H9 (cell line): ENCODE data around the gene PLEKHG1. TPM values are rescaled to one million over a fixed set of nuclear protein-coding genes. Genes with fewer than 3 reads are reported as not detected.

Experiments used
- DNase-seq: peaks from one replicate; pipeline ENCODE4 v3.0.0-alpha.2; 2017
- H2AFZ ChIP-seq: one replicate; pipeline ENCODE4 v1.6.1; 2013; ENCODE audit warnings: mild to moderate bottlenecking, low read length, control low read depth, moderate library complexity
- H2AK5ac ChIP-seq: 2 replicates; pipeline ENCODE4 v1.6.1; 2013; ENCODE audit warnings: low read length, control low read depth, mixed read lengths; ENCODE audit not compliant: insufficient read length
- H2BK120ac ChIP-seq: one replicate; pipeline ENCODE4 v1.6.1; 2013; ENCODE audit warnings: low read depth, mild to moderate bottlenecking, low read length, control low read depth, inconsistent platforms; ENCODE audit not compliant: poor library complexity, severe bottlenecking
- H2BK12ac ChIP-seq: 2 replicates; pipeline ENCODE4 v1.6.1; 2013; ENCODE audit warnings: low read length, control low read depth, mixed read lengths, low read depth; ENCODE audit not compliant: insufficient read length
- H2BK15ac ChIP-seq: 2 replicates; pipeline ENCODE4 v1.6.1; 2013; ENCODE audit warnings: low read depth, low read length, control low read depth
- H2BK20ac ChIP-seq: one replicate; pipeline ENCODE4 v1.6.1; 2013; ENCODE audit warnings: low read depth, mild to moderate bottlenecking, low read length, control low read depth, inconsistent platforms; ENCODE audit not compliant: poor library complexity, severe bottlenecking
- H2BK5ac ChIP-seq: 2 replicates; pipeline ENCODE4 v1.6.1; 2013; ENCODE audit warnings: low read length, control low read depth, mixed read lengths; ENCODE audit not compliant: insufficient read length
- H3K14ac ChIP-seq: 2 replicates; pipeline ENCODE4 v1.6.1; 2013; ENCODE audit warnings: low read length, control low read depth; ENCODE audit not compliant: insufficient read depth
- H3K18ac ChIP-seq: 2 replicates; pipeline ENCODE4 v1.6.1; 2013; ENCODE audit warnings: low read depth, mild to moderate bottlenecking, mixed read lengths, low read length, control low read depth; ENCODE audit not compliant: insufficient read length
- H3K23ac ChIP-seq: 2 replicates; pipeline ENCODE4 v1.6.1; 2013; ENCODE audit warnings: low read length, control low read depth, mixed read lengths, low read depth; ENCODE audit not compliant: insufficient read length
- H3K23me2 ChIP-seq: 2 replicates; pipeline ENCODE4 v1.6.1; 2013; ENCODE audit warnings: low read depth, mild to moderate bottlenecking, mixed read lengths, low read length, control low read depth; ENCODE audit not compliant: insufficient read length, poor library complexity, severe bottlenecking
- H3K27ac ChIP-seq: 2 replicates; pipeline ENCODE4 v1.5.1; 2013; ENCODE audit warnings: low read length, control low read depth, mixed read lengths, low read depth; ENCODE audit not compliant: insufficient read length
- H3K27me3 ChIP-seq: 2 replicates; pipeline ENCODE4 v1.6.1; 2013; ENCODE audit warnings: low read length, control low read depth, inconsistent platforms; ENCODE audit not compliant: insufficient read depth
- H3K4ac ChIP-seq: 2 replicates; pipeline ENCODE4 v1.6.1; 2013; ENCODE audit warnings: low read depth, mild to moderate bottlenecking, control low read depth, inconsistent platforms, low read length, moderate library complexity
- H3K4me1 ChIP-seq: 2 replicates; pipeline ENCODE4 v1.6.1; 2013; ENCODE audit warnings: low read length, control low read depth, inconsistent platforms; ENCODE audit not compliant: insufficient read depth
- H3K4me2 ChIP-seq: 2 replicates; pipeline ENCODE4 v1.6.1; 2013; ENCODE audit warnings: low read length, control low read depth, mixed read lengths; ENCODE audit not compliant: insufficient read length, insufficient read depth
- H3K56ac ChIP-seq: 2 replicates; pipeline ENCODE4 v1.6.1; 2013; ENCODE audit warnings: low read depth, mild to moderate bottlenecking, mixed read lengths, low read length, control low read depth; ENCODE audit not compliant: insufficient read length
- H3K79me1 ChIP-seq: 2 replicates; pipeline ENCODE4 v1.6.1; 2013; ENCODE audit warnings: low read depth, mild to moderate bottlenecking, moderate library complexity, low read length, control low read depth, inconsistent platforms; ENCODE audit not compliant: insufficient read depth, poor library complexity, severe bottlenecking
- H3K79me2 ChIP-seq: 2 replicates; pipeline ENCODE4 v1.6.1; 2013; ENCODE audit warnings: low read length, control low read depth, inconsistent platforms; ENCODE audit not compliant: insufficient read depth
- H3K9ac ChIP-seq: 2 replicates; pipeline ENCODE4 v1.6.1; 2013; ENCODE audit warnings: low read length, control low read depth, mixed read lengths; ENCODE audit not compliant: insufficient read length; ENCODE audit errors: extremely low read depth
- H3K9me3 ChIP-seq: one replicate; pipeline ENCODE4 v1.6.1; 2013; ENCODE audit warnings: low read depth, low read length, inconsistent platforms; ENCODE audit not compliant: control insufficient read depth
- H3T11ph ChIP-seq: one replicate; pipeline ENCODE4 v1.6.1; 2013; ENCODE audit warnings: mild to moderate bottlenecking, low read length, control low read depth, inconsistent platforms
- H4K20me1 ChIP-seq: one replicate; pipeline ENCODE4 v1.6.1; 2013; ENCODE audit not compliant: control insufficient read depth, insufficient read length, insufficient read depth
- H4K5ac ChIP-seq: 2 replicates; pipeline ENCODE4 v1.6.1; 2013; ENCODE audit warnings: low read depth, mild to moderate bottlenecking, mixed read lengths, low read length, control low read depth; ENCODE audit not compliant: insufficient read length
- H4K8ac ChIP-seq: replicated peaks from 2 replicates; pipeline ENCODE4 v1.6.1; 2013; ENCODE audit warnings: low read length, control low read depth, mixed read lengths, low read depth; ENCODE audit not compliant: insufficient read length
- H4K91ac ChIP-seq: 2 replicates; pipeline ENCODE4 v1.6.1; 2013; ENCODE audit warnings: low read depth, mild to moderate bottlenecking, moderate library complexity, mixed read lengths, low read length, control low read depth; ENCODE audit not compliant: insufficient read length
- H3K27ac Mint-ChIP-seq, 3 experiments: 2 replicates in 2 of 3; 3 replicates in 1 of 3; pipeline ENCODE4 v1.8.0; 2020 to 2021; ENCODE audit warnings: mixed read lengths in 3 of 3, mild to moderate bottlenecking in 1 of 3, moderate library complexity in 1 of 3
- H3K27me3 Mint-ChIP-seq: 2 replicates; pipeline ENCODE4 v1.8.0; 2021; ENCODE audit warnings: low read depth, mild to moderate bottlenecking, moderate library complexity, mixed read lengths
- H3K36me3 Mint-ChIP-seq, 3 experiments: 2 replicates in 2 of 3; 3 replicates in 1 of 3; pipeline ENCODE4 v1.8.0; 2020 to 2021; ENCODE audit warnings: low read depth in 3 of 3, mixed read lengths in 3 of 3; ENCODE audit not compliant: insufficient read depth in 1 of 3
- H3K4me1 Mint-ChIP-seq, 2 experiments: 2 replicates each; pipeline ENCODE4 v1.8.0; 2020; ENCODE audit warnings: mixed read lengths in 2 of 2
- H3K4me3 Mint-ChIP-seq, 2 experiments: 2 replicates in 1 of 2; 3 replicates in 1 of 2; pipeline ENCODE4 v1.8.0; 2020 to 2021; ENCODE audit warnings: mild to moderate bottlenecking in 2 of 2, mixed read lengths in 2 of 2, moderate library complexity in 1 of 2
- H3K9me3 Mint-ChIP-seq, 2 experiments: 2 replicates in 1 of 2; 3 replicates in 1 of 2; pipeline ENCODE4 v1.8.0; 2020; ENCODE audit warnings: mild to moderate bottlenecking in 2 of 2, mixed read lengths in 2 of 2, moderate library complexity in 1 of 2
- WGBS: extraction: QIAGEN DNeasy Blood & Tissue Kit; methylation state at CpG from one replicate; pipeline ENCODE4 v1.1.7; 2013; ENCODE audit warnings: missing lambda C conversion rate, low lambda C conversion rate, mixed read lengths; ENCODE audit not compliant: insufficient read length; ENCODE audit errors: extremely low coverage; 5-methylcytosine and 5-hydroxymethylcytosine counted together
- total RNA-seq: library from RNA; stranded (reverse); gene quantifications from 2 replicates; pipeline ENCODE4 v1.2.1, GENCODE V29; 2021
- TF ChIP-seq, protein P1 (sequence below): fragments of 200-600 bp; sonication (generic); conservative IDR thresholded peaks from 3 replicates; pipeline ENCODE4 v1.8.0; 2021; ENCODE audit warnings: antibody characterized with exemption, mild to moderate bottlenecking

PLEKHG1 gene
- total RNA-seq, 1 experiment from 2014 or later: 1.0 TPM

DNA sequence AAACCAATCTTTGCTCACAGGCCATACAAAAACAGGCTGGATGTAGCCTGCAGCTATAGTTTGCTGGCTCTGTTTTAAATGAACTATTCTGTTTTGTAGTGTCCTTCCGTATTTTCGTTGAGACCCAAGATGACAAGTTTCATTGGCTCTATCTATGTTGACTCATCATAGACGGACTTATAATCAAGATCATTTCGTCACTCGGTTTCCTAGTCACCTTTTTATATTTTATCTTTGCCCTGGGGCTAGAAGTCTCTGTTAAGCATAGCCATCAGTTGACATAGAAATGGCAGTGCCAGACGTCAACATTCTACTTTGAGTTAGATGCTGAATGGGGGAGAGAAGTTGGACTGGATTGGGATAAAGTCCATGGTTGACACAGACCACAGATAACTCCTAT, 4.8 kb downstream of the PLEKHG1 start:
- Histone ChIP-seq H3K4me2 (no peak overlapping the region), H3T11ph (no peak overlapping the region), H3K14ac (no peak overlapping the region), H3K23ac (no peak overlapping the region), H3K79me1 (no peaks in the 10 kb centered on the region), H3K79me2 (no peaks in the 10 kb centered on the region), H2BK12ac (no peak overlapping the region), H4K8ac (no peak overlapping the region), H3K27ac (no peak overlapping the region), H4K5ac (no peak overlapping the region), H4K91ac (no peak overlapping the region), H3K4me1 (no peaks in the 10 kb centered on the region), H3K56ac (no peak overlapping the region), H2BK120ac (no peak overlapping the region), H3K9me3 (no peaks in the 10 kb centered on the region), H3K4ac (no peak overlapping the region), H2AFZ (no peak overlapping the region), H2BK15ac (no peak overlapping the region), H2BK5ac (no peak overlapping the region), H3K23me2 (peaks cover 2% of the 10 kb centered on the region), H3K18ac (no peak overlapping the region), H3K27me3 (peaks cover 12% of the 10 kb centered on the region; the same call in 1 of the 2 replicates), H3K9ac (no peak overlapping the region), H2AK5ac (no peak overlapping the region), H2BK20ac (no peak overlapping the region), H4K20me1 (no peaks in the 10 kb centered on the region)
- no peaks in the 10 kb centered on the region for H3K36me3 Mint-ChIP-seq
- H3K27ac Mint-ChIP-seq: no peak overlapping the region
- TF ChIP-seq, protein P1, sequence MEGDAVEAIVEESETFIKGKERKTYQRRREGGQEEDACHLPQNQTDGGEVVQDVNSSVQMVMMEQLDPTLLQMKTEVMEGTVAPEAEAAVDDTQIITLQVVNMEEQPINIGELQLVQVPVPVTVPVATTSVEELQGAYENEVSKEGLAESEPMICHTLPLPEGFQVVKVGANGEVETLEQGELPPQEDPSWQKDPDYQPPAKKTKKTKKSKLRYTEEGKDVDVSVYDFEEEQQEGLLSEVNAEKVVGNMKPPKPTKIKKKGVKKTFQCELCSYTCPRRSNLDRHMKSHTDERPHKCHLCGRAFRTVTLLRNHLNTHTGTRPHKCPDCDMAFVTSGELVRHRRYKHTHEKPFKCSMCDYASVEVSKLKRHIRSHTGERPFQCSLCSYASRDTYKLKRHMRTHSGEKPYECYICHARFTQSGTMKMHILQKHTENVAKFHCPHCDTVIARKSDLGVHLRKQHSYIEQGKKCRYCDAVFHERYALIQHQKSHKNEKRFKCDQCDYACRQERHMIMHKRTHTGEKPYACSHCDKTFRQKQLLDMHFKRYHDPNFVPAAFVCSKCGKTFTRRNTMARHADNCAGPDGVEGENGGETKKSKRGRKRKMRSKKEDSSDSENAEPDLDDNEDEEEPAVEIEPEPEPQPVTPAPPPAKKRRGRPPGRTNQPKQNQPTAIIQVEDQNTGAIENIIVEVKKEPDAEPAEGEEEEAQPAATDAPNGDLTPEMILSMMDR: no peak
- H3K4me3 Mint-ChIP-seq: no peak overlapping the region
- no CpG with 5 or more reads among the region's 6 CpGs for WGBS
- H3K27me3 Mint-ChIP-seq: peaks cover 71% of the 10 kb centered on the region
- no peak for DNase-seq
- peaks cover 14 to 16% of the 10 kb centered on the region in 2 experiments for H3K4me1 Mint-ChIP-seq
- H3K9me3 Mint-ChIP-seq: no peaks in the 10 kb centered on the region
